Amygdala (tissue), 56 donors: ENCODE results near the gene TBCD.

ENCODE experiments used
- DNase-seq, 56 donors: peaks; one replicate each; lab custom pipeline; 2025; lab: John Stamatoyannopoulos, UW

Gene TBCD

DNA sequence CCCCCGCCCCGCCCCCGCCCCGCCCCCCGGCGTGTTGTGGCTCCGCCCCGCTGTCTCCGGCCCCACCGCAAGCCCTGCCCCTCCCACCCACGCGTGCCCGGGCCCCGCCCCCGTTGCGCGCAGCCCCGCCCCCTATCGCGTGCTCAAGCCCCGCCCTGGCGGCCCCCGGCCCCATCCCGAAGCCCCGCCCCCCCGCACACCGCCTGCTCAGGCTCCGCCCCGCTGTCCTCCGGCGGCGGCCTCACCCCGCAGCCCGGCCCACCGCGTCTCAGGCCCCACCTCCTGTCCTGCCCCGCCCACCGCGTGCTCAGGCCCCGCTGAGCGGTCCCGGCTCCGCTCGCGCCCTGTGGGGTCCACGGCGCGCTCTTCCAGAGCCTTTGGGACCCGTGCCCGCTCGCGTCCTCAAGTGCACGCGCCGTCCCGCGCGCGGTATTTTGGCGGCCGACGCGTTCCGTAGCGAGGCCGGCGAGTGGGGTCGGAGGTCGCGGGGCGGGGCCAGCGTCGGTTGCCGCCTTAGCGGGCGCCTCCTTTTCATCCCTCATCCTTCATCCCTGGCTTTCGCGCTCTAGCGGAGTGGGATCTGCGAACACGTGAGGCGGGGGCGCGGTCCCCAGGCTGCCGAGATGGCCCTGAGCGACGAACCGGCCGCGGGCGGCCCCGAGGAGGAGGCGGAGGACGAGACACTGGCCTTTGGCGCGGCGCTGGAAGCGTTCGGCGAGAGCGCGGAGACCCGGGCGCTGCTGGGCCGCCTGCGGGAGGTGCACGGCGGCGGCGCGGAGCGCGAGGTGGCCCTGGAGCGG lies at the start of gene TBCD:
TSS of gene TBCD (plus strand) at position 495 of the 800 bp plus-strand sequence. CDS start at position 624, 129 bp downstream.
- peak in 55 of 56 donors; percentile 37 to 96 (median 87) for DNase-seq

DNA sequence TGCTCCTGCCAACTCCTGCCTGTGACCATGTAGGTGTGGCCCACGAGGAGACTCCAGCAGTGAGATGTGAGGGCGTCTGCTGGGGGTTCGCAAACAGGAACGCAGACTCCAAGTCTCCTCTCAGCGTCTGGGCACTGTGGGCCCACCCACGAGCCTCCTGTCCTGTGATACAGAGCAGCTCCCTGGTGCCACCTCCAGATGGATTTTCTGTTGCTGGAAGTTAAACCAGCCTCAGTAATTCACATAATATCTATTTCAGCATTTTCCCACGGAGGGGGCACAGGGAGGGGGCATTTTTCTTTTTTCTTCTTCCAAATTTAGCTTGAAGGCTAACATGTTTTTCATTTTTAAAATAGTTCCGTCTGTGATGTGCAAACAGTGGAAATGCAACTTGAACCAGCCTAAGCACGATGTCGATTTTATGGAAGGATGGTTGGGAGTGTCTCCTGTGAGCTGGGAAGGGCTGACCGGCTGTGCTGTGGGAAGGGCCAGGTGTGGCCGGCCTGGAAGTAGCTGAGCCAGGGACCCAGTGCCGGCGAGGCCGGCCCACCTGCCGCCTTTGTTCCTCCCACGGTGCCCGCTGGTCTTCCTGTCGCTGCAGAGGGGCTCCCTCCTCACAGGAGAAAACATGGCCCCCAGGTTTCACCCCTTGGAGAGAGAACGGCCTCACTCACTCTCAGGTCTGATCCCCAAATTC lies 49.5 kb upstream of the TBCD start:
- DNase-seq = peak in 29 of 56 donors; percentile 19 to 85 (median 50)

DNA sequence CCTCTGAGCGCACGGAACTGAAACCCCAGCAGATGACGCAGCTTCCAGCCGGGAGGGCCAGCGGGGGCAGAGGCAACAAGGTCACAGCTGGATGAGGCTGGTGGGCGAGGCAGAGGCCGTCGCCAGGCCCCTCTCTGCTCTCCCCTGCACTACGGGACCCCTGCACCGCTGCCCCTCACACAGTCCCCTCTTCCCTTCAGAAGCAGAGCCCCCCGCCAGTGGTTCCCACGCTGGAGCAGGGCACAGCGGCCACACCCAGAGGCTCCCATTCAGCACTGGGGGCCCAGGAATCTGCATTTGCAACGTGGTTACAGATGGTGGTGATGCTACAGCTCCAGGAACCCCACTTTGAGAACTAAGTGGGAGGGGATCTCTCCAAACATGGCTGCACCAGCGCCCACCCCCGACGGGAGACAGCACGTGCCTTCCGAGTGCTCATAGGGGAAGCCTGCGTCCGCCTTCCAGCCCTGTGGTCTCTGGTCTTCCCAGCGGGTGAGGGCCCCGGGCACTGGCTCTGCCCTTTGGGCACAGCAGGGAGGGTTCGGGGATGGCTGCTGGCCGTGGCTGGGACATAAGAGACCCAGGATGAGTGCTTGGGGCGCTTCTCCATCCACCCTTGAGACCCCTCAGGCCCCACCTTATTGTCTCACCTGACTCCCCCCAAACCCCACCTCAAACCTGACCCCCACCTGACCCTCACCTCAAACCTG lies 48.7 kb upstream of the TBCD start:
- DNase-seq = no peak

DNA sequence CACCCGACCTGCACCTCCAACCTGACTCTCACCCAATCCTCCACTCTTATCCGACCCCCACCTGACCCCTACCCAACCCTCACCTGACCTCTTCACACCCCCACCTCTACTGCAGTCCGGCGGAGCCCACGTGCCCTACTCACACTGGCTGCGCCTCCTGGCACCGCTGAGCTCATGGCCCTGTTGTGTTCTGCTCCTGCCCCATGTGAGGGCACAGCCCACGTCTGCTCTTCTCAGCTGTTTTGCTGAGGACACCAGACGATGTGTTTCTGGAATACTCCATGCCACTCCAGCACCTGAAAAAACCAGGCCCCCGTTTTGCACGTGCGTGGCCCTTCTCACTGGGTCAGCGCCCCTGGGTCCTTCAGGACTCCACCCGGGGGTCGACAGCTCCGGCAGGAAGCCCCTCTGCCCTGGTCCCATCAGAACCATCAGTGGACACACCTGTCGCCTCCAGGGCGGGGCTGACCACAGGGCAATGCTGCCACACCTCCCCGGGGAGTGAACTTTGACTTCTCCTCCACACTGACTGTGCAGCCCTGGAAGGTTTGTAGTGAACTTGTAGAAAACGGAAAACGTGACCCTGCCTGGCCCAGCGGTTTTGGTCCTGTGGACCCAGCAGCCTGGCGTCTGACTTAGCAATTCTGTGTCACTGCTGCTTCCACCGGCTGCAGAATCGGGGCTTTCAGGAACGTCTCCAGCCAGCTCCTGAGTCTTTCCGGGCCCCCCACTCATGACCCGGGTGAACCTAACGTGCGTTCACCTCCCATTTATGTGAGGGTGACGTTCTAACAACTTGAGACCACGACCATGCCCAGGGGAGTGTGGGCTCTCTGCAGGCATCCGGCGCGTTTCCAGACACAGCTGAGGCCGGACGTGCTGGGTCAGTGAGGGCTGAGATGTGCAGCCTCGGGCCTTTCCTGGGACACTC lies 47.7 kb upstream of the TBCD start:
- DNase-seq = no peak

DNA sequence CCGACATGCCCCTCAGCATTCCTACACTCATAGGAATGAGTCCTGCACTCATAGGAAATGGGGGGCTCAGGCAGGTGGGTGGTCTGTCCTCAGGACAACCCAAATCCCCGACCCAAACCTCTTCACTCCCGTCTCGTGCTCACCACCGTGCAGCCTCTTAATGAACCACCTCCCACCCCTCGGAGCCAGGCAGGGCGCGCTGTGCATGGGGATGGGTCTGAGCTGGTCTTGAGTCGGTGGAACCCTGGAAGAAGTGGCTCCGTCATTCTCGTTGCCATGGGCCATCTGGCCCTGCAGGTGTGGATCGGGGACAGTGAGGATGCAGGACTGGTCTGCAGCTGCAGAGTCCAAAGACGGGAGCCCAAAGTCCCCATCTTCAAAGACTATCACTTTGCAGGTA lies 47.0 kb upstream of the TBCD start:
- DNase-seq = no peak

DNA sequence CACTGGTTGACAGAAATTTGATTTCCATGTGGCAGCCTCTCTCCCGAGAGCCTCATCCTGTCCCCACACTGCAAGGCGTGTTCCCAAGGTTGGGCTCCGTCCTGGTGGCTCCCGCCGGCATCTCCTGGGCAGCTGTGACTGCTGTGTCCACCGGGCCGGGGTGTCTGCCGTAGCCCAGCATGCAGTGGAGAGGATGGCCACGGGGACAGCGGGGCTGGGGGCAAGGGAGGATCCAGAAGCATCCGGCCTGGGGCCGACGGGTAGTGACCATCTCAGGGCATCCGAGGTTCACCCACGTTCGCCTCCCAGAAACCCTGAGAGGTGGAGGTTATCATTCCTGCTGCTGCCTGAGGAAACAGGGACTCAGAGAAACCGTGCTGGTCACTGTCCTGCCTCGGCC lies 46.1 kb upstream of the TBCD start:
- no peak for DNase-seq

DNA sequence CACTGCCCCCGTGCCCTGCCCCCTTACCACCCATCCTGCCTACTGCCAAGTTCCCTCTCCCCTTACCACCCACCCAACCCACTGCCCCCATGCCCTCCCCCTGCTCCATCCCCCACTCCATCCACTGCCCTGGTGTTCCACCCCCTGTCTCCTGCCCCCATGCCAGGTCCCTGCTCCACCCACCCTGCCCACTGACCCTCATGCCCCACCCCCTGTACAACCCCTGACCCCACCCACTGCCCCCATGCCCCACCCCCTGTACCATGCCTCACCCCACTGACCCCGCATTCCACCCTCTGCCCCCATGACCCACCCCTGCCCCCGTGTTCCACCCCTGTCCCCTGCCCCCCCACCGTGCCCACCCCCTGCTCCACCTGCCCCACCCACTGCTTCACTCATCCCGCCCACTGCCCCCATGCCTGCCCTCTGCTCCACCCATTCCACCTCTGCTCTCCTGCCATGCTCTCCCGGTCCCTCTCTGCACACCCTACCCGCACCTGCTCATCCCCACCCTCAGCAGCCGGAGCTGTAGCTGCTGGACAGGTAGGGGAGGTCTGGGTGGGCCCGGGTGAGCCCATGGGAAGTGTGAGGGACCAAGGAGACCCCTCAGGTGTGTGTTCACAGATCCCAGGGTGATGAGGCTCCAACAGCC lies 42.7 kb upstream of the TBCD start:
- DNase-seq = no peak

DNA sequence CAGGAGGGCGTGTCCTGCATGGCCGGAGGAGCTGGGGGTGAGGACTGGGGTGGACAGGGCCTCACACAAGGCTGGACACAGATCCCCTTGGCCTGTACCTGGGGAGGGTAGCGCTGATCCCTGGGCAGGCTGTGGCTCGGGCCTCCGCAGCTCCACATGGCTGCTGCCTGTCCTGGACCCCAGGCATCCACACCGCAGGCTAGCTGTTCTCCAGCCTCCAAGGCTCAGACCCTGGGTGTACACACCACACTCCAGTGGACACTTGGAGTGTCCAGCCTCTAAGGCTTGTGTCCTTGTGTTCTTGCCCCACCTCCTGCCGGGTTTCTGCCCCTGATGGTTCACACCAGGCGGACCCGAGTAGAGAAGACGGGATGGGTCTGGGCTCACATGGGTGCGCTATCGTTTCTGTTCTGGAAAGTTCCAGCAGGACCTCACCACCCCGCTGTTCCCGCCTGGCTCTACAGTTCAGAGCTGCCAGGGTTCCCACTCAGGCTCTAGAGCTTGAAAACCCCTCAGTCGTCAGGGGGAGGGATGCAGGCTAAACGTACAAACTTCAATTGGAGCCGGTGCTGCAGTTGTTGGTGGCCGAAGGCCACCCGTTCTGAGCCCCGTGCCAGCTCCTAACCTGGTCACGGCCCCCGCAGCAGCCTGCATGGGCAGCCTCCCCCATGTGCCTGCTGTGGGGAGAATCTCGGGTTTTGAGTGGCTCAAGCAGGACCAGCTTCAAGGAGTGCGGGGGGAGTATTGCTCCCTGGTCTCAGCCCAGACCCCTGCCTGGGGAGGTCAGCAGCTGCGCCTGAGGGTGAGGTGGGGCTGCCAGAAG lies 42.0 kb upstream of the TBCD start:
- DNase-seq = no peak

DNA sequence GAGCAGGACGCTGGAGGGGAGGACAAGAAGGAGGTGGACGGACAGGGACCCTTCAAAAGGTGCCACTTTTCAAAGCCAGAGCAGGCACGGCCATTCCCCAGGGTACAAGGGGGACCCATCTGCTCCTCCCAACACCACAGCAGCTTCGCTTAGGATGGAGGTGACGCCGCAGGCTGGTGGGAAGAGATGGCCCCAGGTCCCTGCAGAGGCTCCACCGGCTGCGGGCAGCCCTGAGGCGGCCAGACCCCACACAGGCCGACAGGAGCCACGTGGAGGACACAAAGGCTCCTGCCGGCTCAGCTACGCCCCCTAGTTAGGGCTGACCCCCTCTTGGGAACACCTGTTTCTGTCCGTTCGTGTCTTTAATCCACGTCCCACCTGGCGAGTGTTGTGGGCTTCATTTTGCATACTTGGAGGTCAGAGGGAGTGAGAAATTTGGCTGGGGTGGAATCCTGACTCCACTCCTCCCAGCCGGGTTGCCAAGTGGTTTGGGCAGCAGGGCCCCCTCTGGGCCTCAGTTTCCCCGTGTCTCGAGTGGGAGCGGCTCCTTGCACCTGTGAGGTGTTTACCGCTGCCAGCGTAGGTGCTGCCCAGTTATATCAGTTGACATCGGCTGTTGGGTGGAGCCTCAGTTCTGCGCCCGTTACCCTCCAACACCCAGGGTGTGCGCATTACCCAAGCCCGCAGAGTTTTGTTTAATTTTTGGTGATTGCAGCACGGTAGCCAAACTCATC lies 41.2 kb upstream of the TBCD start:
- no peak for DNase-seq

DNA sequence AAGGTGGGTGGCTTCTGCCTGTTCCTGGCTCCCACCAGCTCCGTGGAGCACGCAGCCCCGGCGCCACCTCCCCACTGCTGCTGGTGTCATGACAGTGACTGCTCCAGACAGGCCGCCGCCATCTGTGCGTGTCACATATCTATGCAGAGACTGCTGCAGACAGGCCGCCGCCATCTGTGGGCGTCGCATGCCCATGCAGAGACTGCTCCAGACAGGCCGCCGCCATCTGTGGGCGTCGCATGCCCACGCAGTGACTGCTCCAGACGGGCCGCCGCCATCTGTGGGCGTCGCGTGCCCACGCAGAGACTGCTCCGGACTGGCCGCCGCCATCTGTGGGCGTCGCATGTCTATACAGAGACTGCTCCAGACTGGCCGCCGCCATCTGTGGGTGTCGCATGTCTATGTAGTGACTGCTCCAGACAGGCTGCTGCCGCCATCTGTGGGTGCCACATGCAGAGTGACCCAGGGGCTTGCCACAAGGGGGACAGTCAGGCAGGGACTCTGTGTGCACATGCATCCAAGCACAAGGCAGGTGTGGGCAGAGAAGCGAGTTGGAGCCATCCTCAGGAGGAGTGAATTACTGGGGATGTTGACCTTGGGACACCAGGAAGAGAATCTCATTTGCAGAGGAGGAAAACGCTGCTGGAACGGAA lies 38.7 kb upstream of the TBCD start:
- DNase-seq = peak in 2 of 56 donors; percentile 23 to 39

DNA sequence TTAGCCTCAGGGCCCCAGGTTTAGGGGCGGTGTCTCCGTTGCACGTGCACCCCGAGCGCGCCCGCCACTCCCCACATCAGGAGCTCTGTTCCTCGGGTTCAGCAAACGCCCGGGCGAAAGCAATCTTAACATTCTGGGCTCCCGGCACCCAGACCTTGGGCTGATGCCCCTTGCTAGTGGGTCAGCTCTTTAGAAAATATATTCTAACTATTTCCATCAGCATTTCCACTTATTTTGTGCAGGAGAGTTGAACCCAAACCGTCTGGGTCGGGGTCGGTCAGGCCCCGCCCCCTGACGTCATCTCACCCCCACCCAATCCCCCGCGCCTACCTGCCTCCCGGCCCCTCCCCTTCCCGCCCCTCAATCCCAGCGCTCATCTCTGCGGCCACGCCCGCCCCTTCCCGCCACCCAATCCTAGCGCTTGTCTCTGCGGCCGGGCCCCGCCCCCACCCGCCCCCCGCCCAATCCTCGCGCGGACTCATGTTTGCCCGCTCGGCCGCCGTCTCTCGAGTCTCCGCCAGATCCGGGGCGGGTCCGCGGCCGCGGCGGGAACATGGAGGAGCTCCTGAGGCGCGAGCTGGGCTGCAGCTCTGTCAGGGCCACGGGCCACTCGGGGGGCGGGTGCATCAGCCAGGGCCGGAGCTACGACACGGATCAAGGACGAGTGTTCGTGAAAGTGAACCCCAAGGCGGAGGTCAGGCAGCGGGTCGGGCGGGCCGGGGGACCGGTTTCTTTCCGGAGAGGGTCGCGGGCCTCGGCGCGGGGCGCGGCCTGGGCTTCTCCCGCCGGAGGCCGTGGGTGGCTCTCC lies 35.5 kb upstream of the TBCD start, which contains the start of gene FN3KRP:
TSS of gene FN3KRP (plus strand) at position 504 of the 808 bp plus-strand sequence. CDS start at position 554, 50 bp downstream.
- peak; percentile 25 to 95 (median 88) for DNase-seq

DNA sequence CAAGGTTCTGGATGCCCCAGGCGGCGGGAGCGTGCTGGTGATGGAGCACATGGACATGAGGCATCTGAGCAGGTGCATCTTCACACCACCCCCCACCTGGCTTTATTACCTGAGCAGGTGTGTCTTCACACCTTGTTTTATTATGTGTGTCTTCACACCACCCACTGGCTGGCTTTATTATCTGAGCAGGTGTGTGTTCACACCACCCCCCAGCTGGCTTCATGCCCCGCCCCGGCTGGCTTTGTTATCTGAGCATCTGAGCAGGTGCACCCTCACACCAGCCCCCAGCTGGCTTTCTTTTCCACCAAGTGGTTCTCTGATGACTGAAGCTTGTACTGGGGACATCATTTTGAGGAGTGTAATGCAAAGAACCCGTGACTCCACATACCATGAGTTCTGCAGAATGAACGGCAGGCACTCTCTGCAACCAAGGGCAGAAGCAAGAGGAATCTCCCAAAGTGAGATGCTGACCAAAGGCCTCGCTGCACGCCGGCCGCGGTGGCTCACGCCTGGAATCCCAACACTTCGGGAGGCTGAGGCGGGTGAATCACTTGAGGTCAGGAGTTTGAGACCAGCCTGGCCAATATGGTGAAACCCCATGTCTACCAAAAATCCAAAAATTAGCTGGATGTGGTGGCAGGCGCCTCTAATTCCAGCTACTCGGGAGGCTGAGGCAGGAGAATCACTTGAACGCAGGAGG lies 32.7 kb upstream of the TBCD start:
- no peak for DNase-seq

DNA sequence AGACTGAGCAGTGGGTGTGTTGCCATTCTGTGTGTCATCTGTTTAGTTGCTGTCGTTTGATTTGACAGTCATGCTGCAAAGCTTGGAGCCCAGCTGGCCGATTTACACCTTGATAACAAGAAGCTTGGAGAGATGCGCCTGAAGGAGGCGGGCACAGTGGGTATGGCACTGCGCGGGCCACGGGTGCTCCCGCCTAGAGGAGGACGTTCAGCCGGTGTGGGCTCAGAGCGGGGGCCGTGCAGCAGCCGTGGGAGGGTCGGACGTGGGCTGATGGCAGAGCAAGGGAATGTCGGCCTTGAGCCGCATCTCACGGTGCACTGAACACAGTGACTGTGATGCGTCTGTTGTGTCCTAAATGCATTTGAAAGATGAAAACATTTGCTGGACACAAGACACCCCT lies 31.7 kb upstream of the TBCD start:
- DNase-seq = no peak

DNA sequence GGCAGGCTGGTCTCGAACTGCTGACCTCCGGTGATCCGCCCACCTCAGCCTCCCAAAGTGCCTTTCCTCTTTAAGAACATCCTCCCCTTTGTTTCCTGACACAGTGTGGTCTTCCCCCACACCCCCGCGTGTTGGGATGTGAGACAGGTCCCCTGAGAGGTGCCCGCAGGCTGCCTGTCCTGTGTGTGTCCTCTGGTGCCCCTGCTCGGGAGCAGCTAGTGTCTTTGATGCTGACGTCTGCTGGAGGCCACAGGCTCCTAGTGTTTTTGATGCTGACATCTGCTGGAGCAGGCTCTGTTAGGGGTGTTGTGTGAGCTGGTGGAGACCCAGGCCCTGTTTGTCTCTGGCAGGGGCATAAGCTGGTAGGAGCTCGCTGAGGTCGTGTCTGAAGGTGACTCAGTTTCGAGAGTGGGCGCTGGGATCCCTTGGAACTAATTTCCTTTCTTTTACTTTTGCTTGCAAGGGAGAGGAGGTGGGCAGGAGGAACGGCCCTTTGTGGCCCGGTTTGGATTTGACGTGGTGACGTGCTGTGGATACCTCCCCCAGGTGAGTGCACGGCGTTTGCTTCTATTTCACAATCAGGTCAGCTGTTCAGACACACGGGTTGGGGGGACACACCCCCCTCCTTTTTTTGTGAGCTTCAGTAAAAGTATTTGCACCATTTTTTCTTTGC lies 29.4 kb upstream of the TBCD start:
- DNase-seq = no peak

DNA sequence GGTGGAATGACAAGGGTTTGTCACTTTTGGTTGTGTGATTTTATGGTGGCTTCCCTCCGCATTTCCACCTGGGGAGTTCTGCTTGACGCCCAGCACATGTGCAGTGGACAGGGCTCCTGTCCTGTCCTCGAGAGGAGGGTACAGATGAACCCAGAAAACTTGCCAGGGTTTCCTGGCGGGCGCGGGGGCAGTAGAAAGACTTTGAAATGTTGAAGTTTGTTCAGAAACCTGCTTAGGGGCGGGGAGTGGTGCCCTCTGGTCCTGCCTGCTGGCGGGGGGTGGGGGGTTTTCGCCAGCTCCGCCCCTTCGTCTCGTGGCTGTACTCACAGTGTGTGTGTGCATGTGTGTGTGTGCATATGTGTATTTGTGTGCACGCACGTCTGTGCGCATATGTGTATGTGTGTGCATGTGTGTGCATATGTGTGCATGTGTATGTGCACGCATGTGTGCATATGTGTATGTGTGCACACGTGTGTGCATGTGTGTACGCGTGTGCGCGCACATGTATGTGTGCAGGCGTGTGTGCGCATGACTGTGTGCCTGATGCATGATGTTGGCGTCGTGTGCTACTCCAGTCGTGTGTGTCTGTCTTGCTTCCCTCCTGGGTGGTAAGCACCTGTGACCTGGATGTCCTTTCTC lies 28.6 kb upstream of the TBCD start:
- DNase-seq = no peak
